ENCODE measurements around the gene TSTD2.

DNA sequence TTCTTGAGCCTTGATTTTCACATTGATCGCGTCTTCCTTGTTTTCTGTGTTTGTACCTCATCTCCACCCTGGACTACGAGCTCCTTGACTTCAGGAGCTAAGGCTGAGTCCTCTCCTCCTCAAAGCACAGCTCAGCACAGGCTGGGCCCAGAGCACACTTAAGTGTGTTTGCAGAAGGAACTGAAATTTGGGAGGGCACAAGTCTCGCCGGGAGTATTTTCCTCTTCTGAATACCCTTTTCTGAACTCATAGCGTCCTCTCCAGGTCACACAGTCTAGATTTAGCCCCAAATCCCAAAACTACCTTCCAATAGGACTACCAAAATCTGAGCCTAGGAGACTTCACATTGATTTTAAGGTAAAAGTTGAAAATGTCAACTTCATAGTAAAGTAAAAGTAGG, 41.6 kb downstream of the TSTD2 start:
- TF ChIP-seq, protein P1, sequence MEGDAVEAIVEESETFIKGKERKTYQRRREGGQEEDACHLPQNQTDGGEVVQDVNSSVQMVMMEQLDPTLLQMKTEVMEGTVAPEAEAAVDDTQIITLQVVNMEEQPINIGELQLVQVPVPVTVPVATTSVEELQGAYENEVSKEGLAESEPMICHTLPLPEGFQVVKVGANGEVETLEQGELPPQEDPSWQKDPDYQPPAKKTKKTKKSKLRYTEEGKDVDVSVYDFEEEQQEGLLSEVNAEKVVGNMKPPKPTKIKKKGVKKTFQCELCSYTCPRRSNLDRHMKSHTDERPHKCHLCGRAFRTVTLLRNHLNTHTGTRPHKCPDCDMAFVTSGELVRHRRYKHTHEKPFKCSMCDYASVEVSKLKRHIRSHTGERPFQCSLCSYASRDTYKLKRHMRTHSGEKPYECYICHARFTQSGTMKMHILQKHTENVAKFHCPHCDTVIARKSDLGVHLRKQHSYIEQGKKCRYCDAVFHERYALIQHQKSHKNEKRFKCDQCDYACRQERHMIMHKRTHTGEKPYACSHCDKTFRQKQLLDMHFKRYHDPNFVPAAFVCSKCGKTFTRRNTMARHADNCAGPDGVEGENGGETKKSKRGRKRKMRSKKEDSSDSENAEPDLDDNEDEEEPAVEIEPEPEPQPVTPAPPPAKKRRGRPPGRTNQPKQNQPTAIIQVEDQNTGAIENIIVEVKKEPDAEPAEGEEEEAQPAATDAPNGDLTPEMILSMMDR (IDR thresholded peaks at IDR 0.05), result no peak
- no peak for TF ChIP-seq POLR2A (IDR thresholded peaks at IDR 0.05)

All from adrenal gland (tissue), 5 donors.